CD4-positive, alpha-beta T cell treated with Interferon gamma for 1 hour (primary cell): ENCODE data around the gene FYTTD1.
"Not testable (repeated sequence)": the region's sequence is repeated elsewhere in the genome, so short reads cannot be mapped to it uniquely, and the experiment has no call there.

Experiments used
- DNase-seq: peaks from one replicate; pipeline ENCODE4 v3.0.0-alpha.2; 2020

FYTTD1 gene, protein sequence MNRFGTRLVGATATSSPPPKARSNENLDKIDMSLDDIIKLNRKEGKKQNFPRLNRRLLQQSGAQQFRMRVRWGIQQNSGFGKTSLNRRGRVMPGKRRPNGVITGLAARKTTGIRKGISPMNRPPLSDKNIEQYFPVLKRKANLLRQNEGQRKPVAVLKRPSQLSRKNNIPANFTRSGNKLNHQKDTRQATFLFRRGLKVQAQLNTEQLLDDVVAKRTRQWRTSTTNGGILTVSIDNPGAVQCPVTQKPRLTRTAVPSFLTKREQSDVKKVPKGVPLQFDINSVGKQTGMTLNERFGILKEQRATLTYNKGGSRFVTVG

DNA sequence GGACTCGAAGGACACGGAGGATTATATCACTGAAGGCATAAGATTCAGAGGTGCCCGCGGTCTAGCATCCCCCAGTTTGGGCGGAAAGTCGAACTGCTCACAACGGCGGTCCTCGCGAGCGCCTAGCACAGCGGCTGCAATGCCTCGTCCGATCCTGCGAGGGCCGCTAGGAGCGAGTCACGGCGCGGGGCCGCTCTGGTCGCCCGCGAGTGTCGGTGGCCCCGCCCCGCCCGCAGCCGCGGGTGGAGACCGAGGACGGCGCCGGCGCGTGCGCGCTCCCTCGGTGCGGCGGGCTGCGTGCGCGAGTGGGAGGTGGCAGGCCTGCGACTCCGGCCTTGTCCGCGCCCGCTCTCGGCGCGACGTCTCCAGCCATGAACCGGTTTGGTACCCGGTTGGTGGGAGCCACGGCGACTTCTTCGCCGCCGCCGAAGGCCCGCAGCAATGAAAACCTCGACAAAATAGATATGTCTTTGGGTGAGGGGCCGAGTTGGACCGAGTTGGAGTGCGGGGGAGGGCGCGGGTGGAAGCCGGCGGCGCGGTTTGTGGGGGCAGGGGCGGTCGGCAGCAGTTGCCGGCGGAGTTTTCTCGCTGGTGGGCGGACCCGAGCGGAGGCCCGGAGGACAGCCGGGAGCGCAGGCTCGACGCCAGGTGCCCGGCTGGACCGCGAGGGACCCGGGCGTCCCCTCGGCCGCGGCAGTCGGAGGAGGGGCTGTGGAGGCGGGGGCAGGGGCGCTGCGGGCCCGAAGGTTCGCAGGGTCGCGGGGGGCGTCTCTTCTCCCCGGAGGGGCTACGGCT, at the start of gene FYTTD1:
Gene FYTTD1, plus strand, starts transcription at position 283 of the 795 bp plus-strand sequence. Its CDS starts 89 bp downstream, at position 372.
- DNase-seq, result peak; percentile 89

DNA sequence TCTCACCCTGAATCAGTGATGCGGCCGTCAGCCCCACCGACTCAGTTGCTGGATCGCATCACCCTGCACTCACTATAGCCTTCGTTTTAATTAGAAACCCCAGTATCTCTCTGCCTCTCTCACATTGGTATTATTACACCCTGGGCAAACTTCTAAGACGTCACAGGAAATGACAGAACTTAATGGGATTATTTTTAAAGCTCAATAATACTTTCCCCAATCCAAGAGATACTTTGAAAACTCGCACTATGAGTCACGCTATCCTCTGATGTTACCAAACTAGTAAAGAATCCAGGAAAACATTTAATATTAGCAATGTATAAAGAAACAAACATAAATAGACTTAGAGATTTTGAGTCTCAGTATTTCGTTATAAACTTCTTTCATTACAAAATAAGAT, 49.6 kb upstream of the FYTTD1 start:
- DNase-seq, result no peak

DNA sequence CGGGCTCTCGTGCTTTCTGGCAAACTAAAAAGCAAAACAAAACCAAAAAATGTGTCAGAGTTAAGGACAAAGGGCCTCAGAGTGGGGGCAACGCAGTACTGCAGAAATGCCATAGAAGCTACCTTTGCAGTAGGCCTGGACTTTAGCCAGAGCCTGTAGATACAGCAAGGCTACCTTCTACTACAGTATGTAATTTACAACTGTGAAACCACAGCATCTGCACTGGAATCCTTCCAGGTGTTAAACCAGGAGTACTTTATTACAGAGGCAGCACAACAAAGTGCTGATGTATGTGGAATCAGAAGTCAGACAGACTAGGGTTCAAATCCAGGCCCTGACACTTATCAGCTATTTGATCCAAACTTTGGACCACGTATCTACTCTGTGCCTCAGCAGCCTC, 47.8 kb upstream of the FYTTD1 start:
- DNase-seq, result no peak

DNA sequence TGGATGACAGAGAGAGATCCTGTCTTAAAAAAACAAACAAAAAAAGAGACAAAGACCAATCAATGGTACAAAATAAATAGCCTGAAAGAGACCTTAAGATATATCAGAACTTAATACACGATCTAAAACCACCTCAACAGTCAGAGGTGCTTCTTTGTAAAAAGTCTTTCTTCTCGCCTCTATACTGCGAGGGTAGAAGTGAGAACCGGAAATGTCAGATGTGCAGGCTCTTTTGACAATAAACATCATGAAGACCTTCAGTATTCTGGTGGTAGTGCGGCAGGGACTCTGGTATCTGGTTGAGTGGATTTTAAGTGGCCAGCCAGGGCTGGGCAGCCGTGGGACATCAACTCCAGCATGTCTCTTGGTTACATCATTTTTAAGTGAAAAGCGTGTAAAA, 43.0 kb upstream of the FYTTD1 start:
- DNase-seq, result no peak

DNA sequence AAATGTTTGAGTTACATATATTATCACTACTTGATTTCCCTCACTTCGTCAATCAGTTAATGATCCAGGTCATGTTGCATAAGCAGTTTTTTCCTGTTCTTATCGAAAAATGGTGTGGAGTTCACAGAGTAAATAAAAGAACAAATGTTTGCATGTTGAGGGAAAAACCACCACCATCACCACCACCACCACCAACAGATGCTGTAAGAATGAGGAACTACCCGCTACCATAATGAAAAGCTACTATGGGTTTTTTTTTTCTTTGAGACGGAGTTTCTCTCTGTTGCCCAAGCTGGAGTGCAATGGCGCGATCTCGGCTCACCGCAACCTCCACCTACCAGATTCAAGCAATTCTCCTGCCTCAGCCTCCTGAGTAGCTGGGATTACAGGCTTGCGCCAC, 40.5 kb upstream of the FYTTD1 start:
- DNase-seq, result peak; percentile 9

DNA sequence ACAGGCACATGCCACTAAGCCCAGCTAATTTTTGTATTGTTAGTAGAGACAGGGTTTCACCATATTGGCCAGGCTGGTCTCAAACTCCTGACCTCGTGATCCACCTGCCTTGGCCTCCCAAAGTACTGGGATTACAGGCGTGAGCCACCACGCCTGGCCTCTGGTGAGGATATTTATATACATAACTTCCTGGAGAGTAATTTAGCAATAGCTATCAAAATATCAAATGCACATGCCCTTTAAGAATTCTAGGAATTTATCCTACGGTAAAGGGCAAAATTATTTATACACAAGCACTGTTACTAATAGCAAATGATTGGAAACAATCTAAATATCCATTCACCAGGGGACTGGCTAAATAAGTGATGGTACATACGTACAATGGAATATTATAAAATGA, 38.7 kb upstream of the FYTTD1 start:
- DNase-seq, result not testable (repeated sequence)

DNA sequence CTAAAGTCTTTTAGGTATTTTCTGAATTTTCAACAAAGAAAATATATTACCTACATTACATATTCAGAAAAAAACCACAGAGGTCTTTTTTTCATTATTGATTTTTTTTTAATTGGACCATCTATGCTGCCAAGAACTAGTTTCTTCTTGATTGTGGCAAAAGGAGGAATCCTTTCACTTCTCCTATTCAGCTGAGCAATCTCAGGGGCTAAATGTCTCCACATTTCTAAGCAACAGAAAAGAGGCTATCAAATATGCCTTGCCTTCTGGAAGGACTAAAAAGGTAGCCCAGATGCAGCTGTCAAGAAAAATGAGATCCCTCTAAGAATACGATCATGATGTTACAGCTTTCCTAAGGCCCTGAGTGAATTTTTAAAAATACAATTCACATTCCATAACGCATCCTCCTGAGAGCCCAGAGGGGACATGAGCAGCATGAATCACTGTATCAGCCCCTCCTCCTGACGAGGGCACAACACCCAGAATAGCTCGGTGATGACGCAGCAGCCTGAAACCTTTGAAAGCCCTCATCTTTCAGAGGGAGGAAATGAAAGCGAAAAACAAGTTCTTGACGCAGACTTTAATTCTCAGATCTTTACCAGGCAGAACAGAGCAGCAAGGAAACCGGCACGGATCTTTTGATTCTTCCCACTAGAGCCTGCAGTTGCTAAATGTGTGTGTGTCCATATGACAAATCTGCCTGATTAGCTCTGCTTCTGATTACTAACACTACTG, 37.5 kb upstream of the FYTTD1 start:
- DNase-seq, result peak; percentile 90

DNA sequence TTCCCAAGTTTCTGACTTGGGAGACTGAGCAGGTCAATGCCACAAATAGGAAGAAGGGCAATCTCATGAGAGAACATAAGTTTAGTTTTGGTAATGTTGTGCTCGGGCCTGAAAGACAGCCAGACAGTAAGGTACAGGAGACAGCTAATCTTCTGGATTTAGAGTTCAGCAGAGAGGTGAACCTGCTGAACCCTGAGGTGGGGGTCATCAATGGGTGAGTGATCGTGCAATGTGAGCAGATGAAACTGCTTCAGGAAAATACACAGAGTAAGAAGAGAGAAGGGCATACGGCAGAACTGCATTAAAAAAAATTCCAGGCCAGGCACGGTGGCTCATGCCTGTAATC, 36.2 kb upstream of the FYTTD1 start:
- no peak for DNase-seq

DNA sequence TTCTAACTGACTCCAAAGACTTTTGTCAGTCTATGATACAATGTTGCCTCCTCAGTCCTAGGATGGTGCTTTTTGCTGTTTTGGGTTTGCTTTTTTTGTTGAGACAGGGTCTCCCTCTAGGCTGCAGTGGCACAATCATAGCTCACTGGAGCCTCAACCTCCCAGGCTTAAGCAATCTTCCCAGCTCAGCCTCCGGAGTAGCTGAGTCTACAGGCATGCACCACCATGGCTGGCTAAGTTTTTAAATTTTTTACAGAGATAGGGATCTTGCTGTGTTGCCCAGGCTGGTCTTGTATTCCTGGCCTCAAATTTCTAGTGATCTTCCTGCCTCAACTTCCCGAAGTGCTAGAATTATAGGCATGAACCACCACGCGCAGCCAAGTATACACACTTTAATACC, 35.4 kb upstream of the FYTTD1 start:
- no peak for DNase-seq

DNA sequence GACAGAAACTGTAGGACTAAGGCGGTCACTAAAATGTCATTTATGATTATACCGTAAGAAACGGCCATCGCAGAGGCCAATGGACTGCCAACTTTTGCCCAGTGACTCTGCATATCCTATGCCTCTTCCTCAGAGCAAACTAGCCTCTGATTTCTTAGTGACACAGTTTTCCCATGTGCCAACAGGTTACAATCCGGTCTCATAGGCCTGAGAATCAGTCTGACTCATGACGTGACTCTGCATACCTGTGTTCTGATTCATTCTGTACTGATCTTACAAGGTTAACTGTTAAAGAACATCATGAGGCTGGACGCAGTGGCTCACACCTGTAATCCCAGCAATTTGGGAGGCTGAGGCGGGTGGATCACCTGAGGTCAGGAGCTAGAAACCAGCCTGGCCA, 30.8 kb upstream of the FYTTD1 start:
- DNase-seq, result no peak

DNA sequence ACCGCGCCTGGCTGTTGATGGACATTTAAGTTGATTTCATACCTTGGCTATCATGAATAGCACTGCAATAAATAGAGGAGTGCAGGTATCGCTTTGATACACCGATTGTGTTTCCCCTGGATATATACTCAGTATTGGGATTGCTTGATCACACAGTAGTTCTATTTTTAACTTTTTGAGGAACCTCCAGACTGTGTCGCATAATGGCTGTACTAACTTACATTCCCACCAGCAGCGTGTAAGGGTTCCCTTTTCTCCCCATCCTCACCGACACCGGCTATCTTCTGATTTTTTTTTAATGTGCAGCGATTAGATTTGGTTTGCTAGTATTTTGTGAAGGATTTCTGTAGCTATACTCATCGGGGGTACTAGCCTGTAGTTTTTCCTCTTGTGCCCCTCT, 29.0 kb upstream of the FYTTD1 start:
- DNase-seq, result no peak

DNA sequence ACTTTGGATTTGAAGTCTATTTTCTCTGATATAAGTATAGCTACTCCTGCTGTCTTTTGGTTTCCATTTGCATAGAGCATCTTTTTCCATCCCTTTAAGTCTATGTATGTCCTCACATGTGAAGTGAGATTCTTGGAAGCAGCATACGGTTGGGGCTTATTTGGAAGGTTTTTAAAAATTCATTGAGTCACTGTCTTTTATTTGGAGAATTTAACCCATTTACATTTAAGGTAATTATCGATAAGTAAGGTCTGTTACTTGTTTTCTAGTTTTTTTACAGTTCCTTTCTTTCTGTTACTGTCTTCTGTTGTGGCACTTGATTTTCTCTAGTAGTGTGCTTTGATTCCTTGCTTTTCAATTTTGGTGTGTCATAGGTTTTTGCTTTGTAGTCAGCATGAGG, 26.9 kb upstream of the FYTTD1 start:
- DNase-seq, result no peak

DNA sequence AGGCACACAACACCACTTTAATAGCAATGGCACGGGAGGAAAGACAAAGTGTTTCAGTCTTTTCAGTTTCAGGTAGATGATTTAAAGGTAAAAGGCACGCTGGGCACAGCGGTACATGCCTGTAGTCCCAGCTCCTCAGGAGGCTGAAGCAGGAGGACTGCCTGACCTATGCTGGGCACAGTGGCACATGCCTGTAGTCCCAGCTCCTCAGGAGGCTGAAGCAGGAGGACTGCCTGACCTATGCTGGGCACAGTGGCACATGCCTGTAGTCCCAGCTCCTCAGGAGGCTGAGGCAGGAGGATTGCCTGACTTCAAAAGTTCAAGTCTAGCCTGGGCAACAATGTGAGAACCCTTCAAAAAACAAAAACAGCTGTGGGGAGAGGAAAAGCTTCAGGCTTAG, 21.8 kb upstream of the FYTTD1 start:
- not testable (repeated sequence) for DNase-seq

DNA sequence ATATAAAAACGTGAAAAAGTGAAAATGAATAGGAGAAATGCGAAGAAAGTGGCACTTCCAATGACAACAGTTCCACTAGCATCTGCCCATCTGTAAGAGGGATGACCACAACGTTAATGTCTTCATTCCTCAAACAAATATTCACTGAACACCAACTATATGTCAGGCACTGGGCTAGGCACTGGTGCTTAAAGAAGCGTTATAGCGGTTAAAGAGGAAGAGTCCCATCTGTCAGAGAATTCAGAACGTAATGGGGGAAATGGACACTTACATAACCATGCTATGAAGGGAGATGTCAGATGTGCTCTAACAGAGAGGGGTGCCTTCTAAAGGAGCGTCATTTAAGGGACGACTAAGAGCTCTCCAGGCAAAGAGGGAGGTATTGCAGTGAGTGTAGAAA, 21.2 kb upstream of the FYTTD1 start:
- no peak for DNase-seq

DNA sequence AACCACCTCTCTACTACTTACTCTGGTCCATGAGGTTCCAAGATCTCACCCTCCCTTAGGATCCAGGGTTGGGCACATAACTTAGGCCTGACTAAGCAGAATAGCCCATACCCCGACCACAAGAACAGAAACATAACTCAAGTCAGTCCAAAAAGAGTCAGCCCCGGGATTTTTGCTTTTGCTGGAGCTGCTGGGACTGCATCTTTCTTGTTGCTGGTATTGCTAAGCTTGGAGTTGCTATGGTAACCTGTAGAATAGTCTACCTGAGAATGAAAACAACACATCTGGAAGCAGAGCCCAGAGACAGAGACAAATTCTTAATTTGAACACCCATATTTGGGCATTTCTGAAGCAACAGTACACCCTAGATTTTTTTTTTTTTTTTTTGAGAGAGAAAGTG, 19.5 kb upstream of the FYTTD1 start:
- no peak for DNase-seq

DNA sequence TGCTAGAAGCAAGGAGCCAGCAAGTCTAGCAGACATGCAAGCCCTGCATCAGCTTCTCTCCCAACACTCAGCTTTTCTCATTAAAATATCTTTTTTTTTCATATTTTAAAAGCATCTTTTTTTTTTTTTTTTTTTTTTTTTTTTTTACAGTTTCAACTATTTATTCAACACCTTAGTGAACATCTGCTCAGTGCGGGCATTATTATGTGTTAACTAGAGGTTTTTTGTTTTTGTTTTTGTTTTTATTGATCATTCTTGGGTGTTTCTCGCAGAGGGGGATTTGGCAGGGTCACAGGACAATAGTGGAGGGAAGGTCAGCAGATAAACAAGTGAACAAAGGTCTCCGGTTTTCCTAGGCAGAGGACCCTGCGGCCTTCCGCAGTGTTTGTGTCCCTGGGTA, 18.9 kb upstream of the FYTTD1 start:
- DNase-seq, result not testable (repeated sequence)

DNA sequence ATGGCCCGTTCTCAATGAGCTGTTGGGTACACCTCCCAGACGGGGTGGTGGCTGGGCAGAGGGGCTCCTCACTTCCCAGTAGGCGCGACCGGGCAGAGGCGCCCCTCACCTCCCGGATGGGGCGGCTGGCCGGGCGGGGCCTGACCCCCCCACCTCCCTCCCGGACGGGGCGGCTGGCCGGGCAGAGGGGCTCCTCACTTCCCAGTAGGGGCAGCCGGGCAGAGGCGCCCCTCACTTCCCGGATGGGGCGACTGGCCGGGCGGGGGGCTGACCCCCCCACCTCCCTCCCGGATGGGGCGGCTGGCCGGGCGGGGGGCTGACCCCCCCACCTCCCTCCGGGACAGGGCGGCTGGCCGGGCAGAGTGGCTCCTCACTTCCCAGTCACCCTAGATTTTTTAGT, 18.2 kb upstream of the FYTTD1 start:
- DNase-seq, result not testable (repeated sequence)

DNA sequence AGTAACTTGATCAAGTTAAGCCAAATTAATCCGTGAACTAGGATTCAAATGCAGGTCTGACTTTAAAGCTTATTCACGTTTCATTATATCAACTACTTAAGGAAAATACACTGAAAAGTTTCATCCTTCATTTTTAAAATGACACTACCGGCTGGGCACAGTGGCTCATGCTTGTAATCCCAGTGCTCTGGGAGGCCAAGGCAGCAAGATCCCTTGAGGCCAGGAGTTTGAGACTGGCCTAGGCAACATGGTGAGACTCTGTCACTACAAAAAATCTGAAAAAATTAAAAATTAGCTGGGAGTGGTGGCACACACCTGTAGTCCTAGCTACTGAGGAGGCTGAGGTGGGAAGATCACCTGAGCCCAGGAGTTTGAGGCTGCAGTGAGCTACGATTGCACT, 16.6 kb upstream of the FYTTD1 start:
- DNase-seq, result no peak

DNA sequence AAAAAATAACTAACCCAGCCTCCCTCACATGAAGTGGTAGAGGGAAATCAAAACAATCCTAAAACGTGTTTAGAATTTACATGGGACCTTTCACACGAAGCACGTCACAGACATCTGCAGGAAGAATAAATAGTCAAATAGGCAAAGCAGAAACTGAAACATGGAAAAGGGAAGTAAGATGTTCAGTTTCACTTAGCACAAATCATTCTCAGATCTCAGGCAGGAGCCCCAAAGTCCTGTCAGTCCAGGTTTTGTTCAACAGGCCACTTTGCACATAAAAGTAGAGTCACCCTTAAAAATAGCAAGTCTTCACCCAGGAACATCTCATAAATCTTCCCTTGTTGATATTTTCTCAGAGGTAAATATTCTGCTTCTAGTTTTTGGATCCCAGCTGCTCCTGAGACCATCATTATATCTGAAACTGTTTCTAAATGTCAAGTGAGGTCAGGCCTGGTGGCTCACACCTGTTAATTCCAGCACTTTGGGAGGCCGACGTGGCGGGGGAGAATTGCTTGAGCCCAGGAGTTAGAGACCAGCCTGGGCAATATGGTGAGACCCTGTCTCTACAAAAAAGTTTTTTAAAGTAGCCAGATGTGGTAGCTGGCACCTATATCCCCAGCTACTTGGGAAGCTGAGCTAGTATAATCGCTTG, 14.9 kb upstream of the FYTTD1 start:
- DNase-seq, result no peak

DNA sequence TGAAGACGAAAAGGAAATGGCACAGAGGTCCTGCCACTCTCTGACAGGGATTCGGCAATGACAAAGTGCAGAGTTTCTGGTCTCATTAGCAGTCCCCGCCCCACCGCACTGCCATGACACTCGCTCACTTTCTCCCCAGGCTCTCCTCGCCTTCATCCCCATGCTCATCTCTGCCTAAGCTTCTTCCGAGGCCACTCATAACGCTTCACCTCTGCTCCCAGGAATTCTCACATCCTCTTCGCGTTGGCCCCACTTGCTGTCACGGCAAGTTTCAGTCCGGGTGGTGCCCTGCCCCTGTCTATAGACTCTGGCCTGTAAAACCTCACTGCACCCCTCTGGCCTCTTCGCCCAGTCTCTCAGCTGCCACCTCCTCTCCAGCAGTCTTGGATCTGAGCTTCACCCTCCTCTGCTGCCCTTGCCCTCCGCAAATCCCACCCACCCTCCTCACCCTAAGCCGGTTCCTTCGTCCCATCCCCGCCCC, 13.6 kb upstream of the FYTTD1 start:
- peak; percentile 20 for DNase-seq

DNA sequence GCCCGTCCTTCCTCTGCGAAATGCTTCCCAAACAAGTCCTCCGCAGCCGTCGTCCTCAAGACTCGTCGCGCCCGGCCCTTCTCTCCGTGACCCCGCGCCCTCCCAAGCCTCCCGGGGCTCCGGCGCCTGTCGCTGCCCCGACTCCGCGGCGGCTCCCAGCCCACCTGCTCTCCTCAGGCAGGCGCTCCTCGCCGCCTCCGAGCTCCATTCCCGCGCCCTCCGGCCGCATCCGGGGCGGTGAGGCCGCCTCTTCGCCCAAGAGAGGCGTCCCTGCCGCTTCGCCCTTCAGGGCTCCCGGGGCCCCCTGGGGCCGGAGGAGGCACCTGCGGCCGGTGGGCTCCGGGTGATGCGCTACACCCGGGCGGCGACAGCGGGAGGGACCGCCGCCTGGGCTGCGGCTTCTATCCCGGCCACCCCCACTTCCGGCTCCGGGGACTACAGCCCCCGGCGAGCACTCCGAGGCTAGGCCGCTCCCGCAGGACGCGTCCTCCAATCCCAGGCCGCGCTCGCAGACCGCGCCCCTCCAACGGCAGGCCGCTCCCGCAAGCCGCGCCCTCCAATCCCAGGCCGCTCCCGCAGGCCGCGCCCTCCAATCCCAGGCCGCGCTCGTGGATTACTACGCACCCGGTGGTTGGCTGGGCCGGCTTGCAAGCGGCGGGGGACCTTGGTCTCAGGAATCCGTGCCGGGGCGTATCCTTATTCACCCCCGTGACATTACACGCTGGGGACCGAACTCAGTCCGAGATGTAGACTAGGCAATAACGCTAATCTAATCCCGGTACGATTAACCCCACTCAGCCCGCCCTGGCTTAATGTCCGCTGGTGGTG, 13.0 kb upstream of the FYTTD1 start, which contains the start of gene RUBCN:
Gene RUBCN, minus strand, starts transcription at position 414 of the 828 bp plus-strand sequence. Its CDS starts 185 bp downstream, at position 229.
- peak; percentile 93 for DNase-seq

DNA sequence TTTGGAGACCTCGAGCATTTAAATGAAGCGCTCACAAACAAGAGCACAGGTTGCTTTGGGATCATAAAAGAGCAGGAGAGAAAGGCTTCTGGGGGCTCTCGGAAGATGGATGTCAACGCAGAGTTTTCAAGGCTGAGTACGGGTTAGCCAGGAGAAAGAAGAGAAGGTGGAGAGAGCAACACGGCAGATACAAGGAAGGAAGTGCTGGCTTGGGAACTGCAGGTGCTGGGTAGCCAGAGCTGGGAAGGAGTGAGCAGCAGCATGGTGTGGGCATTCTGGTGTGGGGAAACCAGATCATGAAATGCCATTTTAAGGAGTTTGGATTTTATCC, 12.4 kb upstream of the FYTTD1 start:
- no peak for DNase-seq
